RPMI8226 (cell line): Measurements from ENCODE around the gene CACNB4.
"Not testable (repeated sequence)": the region's sequence is repeated elsewhere in the genome, so short reads cannot be mapped to it uniquely, and the experiment has no call there.

Source experiments
- DNase-seq: peaks from one replicate; pipeline ENCODE4 v3.0.0-alpha.2; 2015

The CACNB4 gene

GRCh38 chr2:151933266-151933804 lies 165.5 kb downstream of the CACNB4 start:
- DNase-seq, result no peak

GRCh38 chr2:151931756-151932155 lies 167.1 kb downstream of the CACNB4 start:
- no peak for DNase-seq

- DNase-seq, result no peak
Measured at GRCh38 chr2:151931030-151931611, 167.7 kb downstream of the CACNB4 start.

- no peak for DNase-seq
Measured at GRCh38 chr2:151930042-151930441, 168.8 kb downstream of the CACNB4 start.

- DNase-seq, result no peak
Measured at GRCh38 chr2:151928380-151928779, 170.5 kb downstream of the CACNB4 start.

- peak; percentile 79 for DNase-seq
Measured at GRCh38 chr2:151927501-151928221, 171.2 kb downstream of the CACNB4 start.

GRCh38 chr2:151922845-151923666 lies 175.8 kb downstream of the CACNB4 start:
- peak; percentile 97 for DNase-seq

- DNase-seq, result no peak
Measured at GRCh38 chr2:151919786-151920185, 179.1 kb downstream of the CACNB4 start.

GRCh38 chr2:151918308-151918707 lies 180.5 kb downstream of the CACNB4 start:
- peak; percentile 88 for DNase-seq

GRCh38 chr2:151916632-151917031 lies 182.2 kb downstream of the CACNB4 start:
- no peak for DNase-seq

GRCh38 chr2:151915629-151916025 lies 183.2 kb downstream of the CACNB4 start:
- not testable (repeated sequence) for DNase-seq

GRCh38 chr2:151914989-151915628 lies 183.7 kb downstream of the CACNB4 start:
- DNase-seq, result peak; percentile 28

GRCh38 chr2:151908204-151908882 lies 190.5 kb downstream of the CACNB4 start:
- peak; percentile 42 for DNase-seq

GRCh38 chr2:151907286-151908203 lies 191.3 kb downstream of the CACNB4 start:
- no peak for DNase-seq

- no peak for DNase-seq
Measured at GRCh38 chr2:151906633-151906998, 192.2 kb downstream of the CACNB4 start.

- no peak for DNase-seq
Measured at GRCh38 chr2:151905963-151906632, 192.7 kb downstream of the CACNB4 start.

GRCh38 chr2:151904807-151905206 lies 194.0 kb downstream of the CACNB4 start:
- no peak for DNase-seq

GRCh38 chr2:151904021-151904420 lies 194.8 kb downstream of the CACNB4 start:
- no peak for DNase-seq

GRCh38 chr2:151902829-151903228 lies 196.0 kb downstream of the CACNB4 start:
- no peak for DNase-seq

GRCh38 chr2:151900331-151900730 lies 198.5 kb downstream of the CACNB4 start:
- peak; percentile 95 for DNase-seq

GRCh38 chr2:151899156-151899555 lies 199.7 kb downstream of the CACNB4 start:
- DNase-seq, result no peak
